Esophagus muscularis mucosa (tissue), 4 donors: ENCODE results near the gene BRD7.

Experiments
- CTCF ChIP-seq, 3 experiments: fragments of 200-600 bp in 2 of 3; fragments of 450-650 bp in 1 of 3; sonication (generic) in 2 of 3; IDR thresholded peaks; one replicate each; pipeline ENCODE4 v1.5.1; 2017 to 2019; ENCODE audit warnings: antibody characterized with exemption in 3 of 3, mild to moderate bottlenecking in 2 of 3, moderate library complexity in 1 of 3
- EP300 ChIP-seq: sonication (generic); formaldehyde crosslinking; IDR thresholded peaks from one replicate; pipeline ENCODE4 v1.6.1; 2017; ENCODE audit warnings: antibody characterized with exemption
- POLR2A ChIP-seq: fragments of 450-650 bp; IDR thresholded peaks from one replicate; pipeline ENCODE4 v1.6.1; 2017; ENCODE audit warnings: antibody characterized with exemption, moderate library complexity, mild to moderate bottlenecking, low read depth
- POLR2AphosphoS5 ChIP-seq, 2 donors: sonication (generic); formaldehyde crosslinking; IDR thresholded peaks; one replicate each; pipeline ENCODE4 v1.6.1; 2017; ENCODE audit warnings: antibody characterized with exemption in 2 of 2

DNA sequence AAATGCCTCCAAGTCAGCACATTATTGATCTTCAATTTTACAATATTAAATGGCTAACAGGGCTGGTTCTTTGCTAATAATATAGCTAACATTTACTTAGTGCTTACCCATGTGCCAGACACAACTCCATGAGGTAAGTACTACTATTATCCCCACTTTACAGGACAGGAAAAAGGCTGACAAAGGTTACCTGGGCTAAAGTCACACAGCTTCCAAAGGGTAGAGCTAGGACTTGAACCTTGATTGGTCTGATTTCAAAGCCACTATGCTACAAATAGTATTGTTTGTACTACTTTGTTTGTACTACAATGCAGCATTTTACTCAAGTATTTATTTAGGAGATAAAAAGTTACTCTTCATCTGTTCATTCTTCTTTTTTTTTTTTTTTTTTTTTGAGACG lies 31.9 kb downstream of the BRD7 start:
- TF ChIP-seq CTCF (IDR thresholded peaks at IDR 0.05) (no peak), POLR2A (no peak), EP300 (no peak), POLR2AphosphoS5 (IDR thresholded peaks at IDR 0.05) (no peak)
